Gastroesophageal sphincter (tissue), 4 donors: Measurements from ENCODE around the gene MXRA7. TPM values are rescaled to one million over a fixed set of nuclear protein-coding genes. Genes with fewer than 3 reads are reported as not detected.

Experiments
- ATAC-seq: fragments of 150-250 bp; one replicate; pipeline ENCODE4 v1.9.1; 2016; ENCODE audit warnings: mild to moderate bottlenecking, moderate library complexity
- H3K27ac ChIP-seq, 4 donors: fragments of 200-600 bp; sonication (generic) in 3 of 4; 1 replicate in 3 of 4; 2 replicates in 1 of 4; pipeline ENCODE4 v1.5.1; 2016 to 2019
- H3K27me3 ChIP-seq: fragments of 200-600 bp; sonication (generic); one replicate; pipeline ENCODE4 v1.5.1; 2019
- H3K36me3 ChIP-seq, 2 donors: fragments of 200-600 bp; sonication (generic); one replicate each; pipeline ENCODE4 v1.5.1; 2019; ENCODE audit warnings: control low read depth in 1 of 2
- H3K4me1 ChIP-seq, 3 donors: fragments of 200-600 bp; sonication (generic); 1 replicate in 2 of 3; 2 replicates in 1 of 3; pipeline ENCODE4 v1.5.1; 2016 to 2019; ENCODE audit warnings: control low read depth in 2 of 3
- H3K4me3 ChIP-seq, 2 donors: fragments of 200-600 bp; sonication (generic); one replicate each; pipeline ENCODE4 v1.5.1; 2019; ENCODE audit warnings: mild to moderate bottlenecking in 1 of 2, moderate library complexity in 1 of 2
- H3K9me3 ChIP-seq, 3 donors: fragments of 200-600 bp; sonication (generic); one replicate each; pipeline ENCODE4 v1.5.1; 2017 to 2019; ENCODE audit warnings: control low read depth in 2 of 3
- CTCF ChIP-seq, 4 experiments: fragments of 200-600 bp in 2 of 4; fragments of 450-650 bp in 2 of 4; sonication (generic) in 1 of 4; IDR thresholded peaks; one replicate each; pipeline ENCODE4 v1.5.1; 2017 to 2019; ENCODE audit warnings: antibody characterized with exemption in 4 of 4, mild to moderate bottlenecking in 2 of 4, moderate library complexity in 2 of 4
- EP300 ChIP-seq: sonication (generic); formaldehyde crosslinking; IDR thresholded peaks from one replicate; pipeline ENCODE4 v1.6.1; 2017; ENCODE audit warnings: antibody characterized with exemption, mild to moderate bottlenecking
- POLR2A ChIP-seq, 2 donors: fragments of 450-650 bp; IDR thresholded peaks; one replicate each; pipeline ENCODE4 v1.6.1; 2017; ENCODE audit warnings: antibody characterized with exemption in 2 of 2, mild to moderate bottlenecking in 2 of 2, moderate library complexity in 1 of 2
- POLR2AphosphoS5 ChIP-seq: sonication (generic); formaldehyde crosslinking; IDR thresholded peaks from one replicate; pipeline ENCODE4 v1.6.1; 2017; ENCODE audit warnings: antibody characterized with exemption
- WGBS, 2 donors: methylation state at CpG; one replicate each; pipeline ENCODE4 v1.1.5; 2018; ENCODE audit warnings: low coverage in 1 of 2; 5-methylcytosine and 5-hydroxymethylcytosine counted together
- total RNA-seq, 4 donors: library from RNA; depleted of rRNA; stranded (reverse); fragments of >200 nt; gene quantifications; one replicate each; pipeline ENCODE4 v1.1.0, GENCODE V29; 2016

The MXRA7 gene
- total RNA-seq, 4 donors from 2014 or later: 333 to 451 (median 412) TPM

- Histone ChIP-seq H3K27me3 (no peaks in the 10 kb centered on the region), H3K27ac (peak overlapping the region in 3 of 4 donors; percentile 51 to 93 (median 91)), H3K36me3 (no peaks in the 10 kb centered on the region), H3K9me3 (no peaks in the 10 kb centered on the region), H3K4me1 (peaks cover 7 to 97% (median 57%) of the 10 kb centered on the region in 3 donors), H3K4me3 (no peak overlapping the region)
- TF ChIP-seq POLR2AphosphoS5 (no peak), CTCF (IDR thresholded peaks at IDR 0.05) (no peak), EP300 (no peak), POLR2A (IDR thresholded peaks at IDR 0.05) (no peak)
- WGBS, 2 donors: 40 to 87% methylated on average over 1 to 7 of the region's 10 CpGs
- no peak for ATAC-seq
These were observed 7.7 kb downstream of the MXRA7 start for GRCh38 chr17:76702941-76703637.

- Histone ChIP-seq H3K36me3 (no peaks in the 10 kb centered on the region), H3K27ac (peak overlapping the region; percentile 80 to 96 (median 92)), H3K4me1 (peaks cover 7 to 97% (median 58%) of the 10 kb centered on the region in 3 donors), H3K9me3 (no peaks in the 10 kb centered on the region), H3K27me3 (no peaks in the 10 kb centered on the region), H3K4me3 (no peak overlapping the region)
- 36 to 40% methylated on average over 2 of the region's 2 CpGs for WGBS, 2 donors
- ATAC-seq: no peak
- no peak for TF ChIP-seq POLR2AphosphoS5
- no peak for TF ChIP-seq POLR2A (IDR thresholded peaks at IDR 0.05)
- TF ChIP-seq CTCF (IDR thresholded peaks at IDR 0.05): no peak
- TF ChIP-seq EP300: no peak
These were observed 8.7 kb downstream of the MXRA7 start for GRCh38 chr17:76702076-76702475.

- Histone ChIP-seq H3K4me3 (peak overlapping the region in 1 of 2 donors; percentile 40), H3K4me1 (peaks cover 7 to 97% (median 64%) of the 10 kb centered on the region in 3 donors), H3K36me3 (no peaks in the 10 kb centered on the region), H3K27me3 (no peaks in the 10 kb centered on the region), H3K9me3 (no peaks in the 10 kb centered on the region), H3K27ac (peak overlapping the region; percentile 80 to 96 (median 92))
- TF ChIP-seq EP300: no peak
- TF ChIP-seq POLR2A (IDR thresholded peaks at IDR 0.05): no peak
- no peak for TF ChIP-seq POLR2AphosphoS5
- no peak for TF ChIP-seq CTCF (IDR thresholded peaks at IDR 0.05)
- no peak for ATAC-seq
- WGBS, 2 donors: 27 to 40% methylated on average over 2 to 3 of the region's 11 CpGs
These were observed 9.2 kb downstream of the MXRA7 start for GRCh38 chr17:76701471-76701967.

DNA sequence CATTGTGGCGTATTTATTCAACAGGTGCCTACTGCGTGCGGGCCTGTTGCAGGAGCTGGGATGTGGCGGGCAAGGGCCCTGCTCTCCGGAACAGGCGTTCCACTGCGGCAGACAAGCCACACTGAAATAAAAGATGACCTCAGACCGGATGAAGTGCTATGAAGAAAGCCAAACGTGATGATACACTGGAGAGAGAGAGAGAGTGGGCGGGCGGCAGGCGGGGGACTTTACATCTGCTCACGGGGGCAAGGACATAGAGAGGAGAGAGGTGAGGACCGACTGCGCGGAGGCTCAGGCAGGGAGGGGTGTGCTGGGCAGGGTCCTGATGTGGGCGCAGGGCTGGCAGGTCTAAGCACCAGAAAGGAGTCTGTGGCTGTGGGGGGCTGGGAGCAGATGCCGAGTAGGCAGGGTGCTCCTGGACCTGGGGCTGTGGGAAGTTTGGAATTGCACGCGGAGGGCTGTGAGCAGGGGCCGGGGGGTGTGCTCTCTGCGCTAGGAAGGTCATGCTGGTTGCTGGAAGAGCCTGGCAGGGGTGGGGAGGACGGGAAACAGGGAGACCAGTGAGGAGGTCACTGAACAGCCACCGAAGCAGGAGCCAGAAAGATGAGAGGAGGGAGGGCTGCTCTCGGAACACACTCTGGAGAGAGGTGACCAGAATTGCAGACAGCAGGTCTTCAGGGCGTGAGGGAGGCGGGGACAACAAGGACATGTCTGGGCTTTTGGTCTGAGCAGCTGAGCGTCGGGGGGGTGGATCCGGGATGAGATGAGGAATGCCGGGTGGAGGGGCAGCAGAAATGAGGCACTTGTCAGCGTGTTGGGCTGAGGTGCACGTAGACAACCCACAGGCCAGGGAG is 9.9 kb downstream of the MXRA7 start:
- no peaks in the 10 kb centered on the region for H3K27me3 ChIP-seq
- ATAC-seq: peak; percentile 89
- peak overlapping the region; percentile 80 to 96 (median 92) for H3K27ac ChIP-seq
- peak overlapping the region in 1 of 2 donors; percentile 40 for H3K4me3 ChIP-seq
- H3K36me3 ChIP-seq: no peaks in the 10 kb centered on the region
- TF ChIP-seq EP300 (no peak), CTCF (IDR thresholded peaks at IDR 0.05) (no peak), POLR2AphosphoS5 (peak; percentile 81), POLR2A (IDR thresholded peaks at IDR 0.05) (peak in 1 of 2 donors; percentile 34)
- WGBS, 2 donors: 5 to 10% methylated on average over 18 to 26 of the region's 33 CpGs
- no peaks in the 10 kb centered on the region for H3K9me3 ChIP-seq
- H3K4me1 ChIP-seq: peaks cover 7 to 97% (median 71%) of the 10 kb centered on the region in 3 donors
